Measurements from ENCODE around the gene SLC48A1. TPM values are rescaled to one million over a fixed set of nuclear protein-coding genes. Genes with fewer than 3 reads are reported as not detected.

The SLC48A1 gene
- total RNA-seq, 1 donor from 2014 or later = 9.7 TPM

DNA sequence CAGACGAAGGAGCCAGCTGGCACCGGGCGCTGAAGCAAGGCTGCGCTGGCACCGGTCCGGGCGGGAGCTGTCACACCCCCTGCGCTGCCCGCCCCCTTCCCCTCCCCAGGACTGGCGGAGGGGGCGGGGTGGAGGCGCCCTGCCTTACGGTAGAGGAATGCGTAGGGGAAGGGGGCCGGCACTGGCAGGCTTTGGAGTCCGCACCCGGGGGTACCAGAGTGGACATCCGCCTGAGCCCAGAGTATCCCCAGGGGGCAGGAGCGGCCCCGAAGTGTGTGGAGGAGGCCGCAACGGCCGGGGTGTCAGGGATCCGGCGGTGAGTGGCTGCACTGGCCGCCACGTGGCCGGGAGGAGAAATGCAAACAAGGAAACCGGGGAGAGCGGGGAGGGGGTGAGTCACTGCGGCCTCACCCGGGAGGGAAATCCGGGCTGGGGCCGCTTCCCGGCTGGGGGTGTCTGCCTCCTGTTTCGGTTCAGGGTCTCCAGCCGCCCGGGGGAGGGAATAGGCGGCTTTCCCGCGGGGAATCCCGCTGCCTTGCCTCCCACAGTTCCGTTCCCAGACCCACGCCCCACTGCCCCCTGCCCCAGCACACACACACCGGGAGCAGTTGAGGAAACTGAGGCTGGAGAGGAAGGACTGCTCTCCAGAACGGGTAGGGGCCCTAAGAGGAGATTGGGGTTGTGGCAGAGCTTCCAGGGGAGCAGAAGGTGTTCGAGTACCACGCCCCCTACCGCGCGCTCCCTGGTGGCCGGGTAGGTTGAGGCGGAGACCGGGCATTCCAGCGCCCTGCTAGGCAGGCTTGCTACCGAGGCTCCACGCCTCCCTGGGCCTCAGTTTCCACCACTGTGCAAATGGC lies 14.0 kb upstream of the SLC48A1 start, which contains the start of gene RAPGEF3:
Gene RAPGEF3, minus strand, starts transcription at position 47 of the 857 bp plus-strand sequence. CDS start 324 bp downstream, outside the sequence.
- DNase-seq = peak; percentile 88

DNA sequence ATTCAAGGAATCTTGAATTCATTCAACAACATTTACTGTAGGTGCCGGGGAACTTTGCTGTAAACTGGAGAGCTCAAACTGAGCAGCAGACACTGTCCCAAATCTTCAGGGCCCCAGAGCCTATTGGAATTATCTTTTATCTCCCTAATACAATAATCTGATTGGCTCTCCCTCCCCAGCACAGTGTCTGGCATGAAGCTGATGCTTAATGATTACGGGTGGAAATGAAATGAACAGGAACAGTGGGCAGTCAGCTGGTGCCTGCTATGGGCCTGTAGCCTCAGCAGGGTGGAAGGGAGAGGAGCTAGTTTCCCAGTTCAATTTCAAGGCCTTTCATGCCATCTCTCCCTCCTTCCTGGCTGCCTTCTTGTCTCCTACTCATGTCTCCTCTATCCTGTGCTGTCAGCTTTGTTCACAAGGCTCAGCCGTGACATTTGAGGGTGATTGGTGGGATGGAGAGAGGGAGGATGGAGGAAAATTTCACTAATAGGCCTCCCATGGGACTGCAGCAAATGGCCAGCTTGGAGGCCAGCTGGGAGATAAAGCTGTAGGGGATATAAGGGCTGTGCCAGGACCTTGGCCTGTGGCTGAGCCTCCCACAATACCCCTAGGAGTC lies 10.1 kb upstream of the SLC48A1 start:
- DNase-seq = no peak

DNA sequence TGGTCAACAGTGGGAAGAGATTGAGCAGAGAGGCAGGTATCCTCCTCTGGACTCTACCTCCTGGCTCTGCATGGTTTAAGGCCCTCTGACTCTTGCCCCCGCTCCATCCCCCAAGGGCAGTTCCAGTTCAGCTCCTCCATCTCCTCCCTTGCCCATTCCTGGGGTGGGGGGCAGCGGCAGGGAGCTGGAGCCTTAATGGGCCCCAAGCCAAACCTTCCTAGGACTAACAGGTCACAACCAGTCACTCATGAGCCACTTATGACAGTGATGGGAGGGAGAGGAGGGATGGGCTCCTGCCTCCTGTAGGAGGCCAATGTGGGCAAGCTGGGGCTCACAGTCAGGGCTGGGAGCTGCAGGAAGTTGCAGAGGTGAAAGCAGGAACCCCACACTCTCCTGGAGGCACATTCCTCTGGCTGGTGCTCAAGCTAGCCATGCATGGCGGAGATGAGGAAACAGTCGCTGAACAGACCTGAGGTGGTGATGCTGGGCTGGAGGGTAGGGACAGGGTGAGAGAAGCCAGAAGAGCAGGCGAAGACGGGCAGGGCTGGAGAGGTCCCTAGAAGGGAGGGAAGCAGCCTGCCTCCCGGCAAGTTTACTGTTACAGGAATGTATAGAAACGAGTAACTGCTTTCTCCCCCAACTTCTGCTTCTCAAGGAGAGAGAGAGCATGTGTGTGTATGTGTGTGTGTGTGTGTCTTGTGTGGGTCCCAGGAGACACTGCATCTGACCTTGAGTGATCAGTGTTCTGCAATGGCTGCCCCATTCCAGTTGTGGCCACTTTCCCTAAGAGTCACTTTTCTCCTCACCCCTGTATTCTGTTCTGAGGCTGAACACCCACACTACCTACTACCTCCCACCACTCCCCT lies 9.3 kb upstream of the SLC48A1 start:
- DNase-seq = no peak

DNA sequence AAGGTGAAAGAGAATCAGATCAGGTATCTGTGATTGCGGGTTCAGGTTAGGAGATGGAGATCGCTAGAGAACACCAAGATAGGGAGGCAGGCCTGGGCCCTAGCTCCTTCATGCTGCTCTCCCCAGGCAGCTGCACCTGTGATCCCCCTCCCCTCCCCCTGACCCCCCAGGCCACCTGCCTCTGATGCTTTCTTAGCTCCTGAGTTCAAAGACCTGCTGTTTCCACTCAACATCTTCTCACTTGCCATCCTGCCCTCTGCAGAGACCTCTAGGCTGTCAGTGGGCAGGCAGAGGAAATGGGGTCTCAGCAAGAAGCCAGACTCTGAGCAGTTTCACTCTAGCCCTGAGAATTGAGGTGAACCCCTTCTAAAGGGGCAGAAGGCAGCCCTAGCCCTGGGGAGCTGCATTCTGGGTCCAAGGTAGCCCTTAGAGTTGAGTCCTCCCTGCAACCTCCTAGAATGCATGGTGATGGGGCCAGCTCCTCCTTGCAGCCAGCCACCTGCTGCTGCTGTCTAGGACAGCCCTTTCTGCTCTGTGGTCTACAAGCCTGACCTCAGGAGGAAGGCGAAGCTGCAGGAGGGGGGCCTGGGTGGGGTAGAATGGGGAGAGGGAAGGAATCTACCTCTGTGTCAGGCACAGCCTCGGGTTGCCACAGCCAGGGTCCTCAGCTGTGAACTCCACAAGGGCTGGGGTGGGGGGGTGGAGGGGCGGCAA lies 6.4 kb upstream of the SLC48A1 start:
- DNase-seq = no peak

DNA sequence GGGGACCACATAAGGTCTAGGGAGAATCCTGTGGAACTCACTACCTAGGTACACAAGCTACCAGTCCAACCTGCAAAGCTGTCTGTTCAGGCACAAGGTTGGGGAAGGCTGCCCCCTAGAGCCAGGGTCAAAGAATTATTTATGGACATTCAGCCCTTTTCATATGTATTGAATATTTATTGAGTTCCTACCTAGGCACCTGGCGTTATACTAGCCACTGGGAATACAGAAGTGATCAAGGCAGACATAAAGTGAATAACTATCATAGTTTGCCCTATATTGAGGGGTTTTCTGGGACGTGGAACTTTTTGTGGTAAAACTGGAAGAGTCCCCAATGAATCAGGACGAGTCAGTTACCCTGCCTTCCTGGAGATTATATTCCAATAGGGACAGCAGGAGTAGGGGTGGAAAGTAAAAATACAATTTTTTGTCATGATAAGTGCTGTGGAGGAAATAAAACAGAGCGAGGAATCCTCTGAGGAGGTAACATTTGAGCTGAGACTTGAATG lies 5.8 kb upstream of the SLC48A1 start:
- peak; percentile 46 for DNase-seq

DNA sequence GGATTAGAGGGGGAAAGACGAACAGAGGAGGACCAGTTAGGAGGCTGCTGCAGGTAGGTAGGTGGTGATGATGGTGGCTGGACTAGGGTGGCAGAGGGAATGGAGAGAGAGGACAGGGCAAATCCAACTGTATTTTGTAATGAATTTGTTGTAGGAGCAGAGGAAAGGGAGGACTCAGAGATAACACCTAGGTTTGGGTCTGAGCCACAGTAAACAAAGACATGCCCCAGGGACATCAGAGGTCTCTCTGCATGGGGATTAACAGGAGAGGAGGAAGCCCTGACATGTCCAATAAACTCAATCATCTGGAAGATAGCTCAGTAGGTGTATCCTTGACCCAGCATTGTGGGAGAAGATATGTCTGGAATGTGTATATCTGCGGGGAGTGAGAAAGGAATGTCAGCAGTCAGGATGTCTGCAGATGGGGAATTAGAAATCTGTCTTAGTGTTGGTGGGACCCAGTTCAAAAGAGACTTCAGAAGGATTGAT lies 4.7 kb upstream of the SLC48A1 start:
- DNase-seq = no peak

DNA sequence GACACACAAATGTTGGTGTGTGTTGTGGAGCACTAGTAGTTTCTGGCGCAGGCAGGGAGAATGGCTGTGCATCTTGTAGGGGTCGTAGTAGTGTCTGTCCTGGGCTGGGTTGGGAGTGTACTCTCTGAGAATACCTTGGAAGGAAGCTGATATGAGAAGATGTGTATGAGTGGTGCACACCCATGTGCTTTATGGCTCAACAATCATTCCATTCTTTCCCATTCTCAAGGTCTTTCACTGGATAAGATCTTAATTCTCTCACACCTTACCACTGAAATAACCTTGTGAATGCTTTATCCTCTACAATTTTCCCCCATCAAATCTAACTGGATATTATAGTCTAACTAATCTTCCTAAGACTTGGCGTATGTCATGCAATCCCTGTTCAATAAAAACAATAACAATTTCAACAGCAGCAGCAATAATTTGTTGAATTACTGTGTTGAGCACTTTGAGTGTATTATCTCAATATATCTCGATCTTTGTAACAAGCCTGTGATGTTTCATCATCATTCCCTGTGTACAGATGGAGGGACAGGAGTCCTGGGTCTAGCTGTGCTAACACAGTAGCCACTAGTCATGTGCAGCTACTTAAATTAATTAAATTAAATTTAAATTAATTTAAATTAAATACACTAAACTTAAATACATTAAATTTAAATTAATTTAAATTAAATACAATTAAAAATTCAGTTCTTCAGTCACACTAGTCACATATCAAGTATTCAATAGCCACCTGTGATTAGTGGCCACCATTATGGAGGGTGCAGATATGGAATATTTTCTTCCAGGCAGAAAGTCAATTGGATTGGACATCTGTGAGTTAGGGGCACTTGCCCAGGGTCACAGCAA lies 3.6 kb upstream of the SLC48A1 start:
- DNase-seq = no peak

DNA sequence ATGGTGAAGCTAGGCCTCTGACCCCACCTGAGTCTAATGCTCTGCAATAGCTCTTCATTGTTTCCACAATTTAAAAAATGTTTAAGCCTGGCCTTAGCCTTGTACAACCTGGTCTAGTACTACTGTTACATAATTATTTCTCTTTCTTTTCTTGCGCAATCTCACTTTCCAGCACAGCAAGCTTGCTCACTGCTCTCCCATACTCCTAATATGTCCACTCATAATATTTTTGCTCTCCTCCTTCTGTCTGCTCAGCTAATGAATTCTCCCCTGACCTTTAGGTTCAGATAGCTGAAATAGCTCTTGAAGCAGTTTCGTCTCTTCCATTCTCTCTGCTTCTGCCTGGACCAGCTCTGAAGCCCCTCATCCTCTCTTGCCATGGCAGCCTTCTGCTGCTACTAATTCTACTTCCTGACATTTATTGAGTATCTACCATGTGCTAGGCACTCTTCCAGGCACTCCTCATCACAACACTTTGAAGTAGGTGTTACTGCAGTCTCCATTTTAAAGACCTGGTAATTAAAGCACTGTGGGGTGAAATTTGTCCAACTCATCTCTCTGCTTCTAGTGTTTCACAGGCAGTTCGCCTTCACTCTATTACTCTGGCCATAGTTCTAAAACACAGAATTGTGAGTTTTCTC lies 2.8 kb upstream of the SLC48A1 start:
- no peak for DNase-seq

DNA sequence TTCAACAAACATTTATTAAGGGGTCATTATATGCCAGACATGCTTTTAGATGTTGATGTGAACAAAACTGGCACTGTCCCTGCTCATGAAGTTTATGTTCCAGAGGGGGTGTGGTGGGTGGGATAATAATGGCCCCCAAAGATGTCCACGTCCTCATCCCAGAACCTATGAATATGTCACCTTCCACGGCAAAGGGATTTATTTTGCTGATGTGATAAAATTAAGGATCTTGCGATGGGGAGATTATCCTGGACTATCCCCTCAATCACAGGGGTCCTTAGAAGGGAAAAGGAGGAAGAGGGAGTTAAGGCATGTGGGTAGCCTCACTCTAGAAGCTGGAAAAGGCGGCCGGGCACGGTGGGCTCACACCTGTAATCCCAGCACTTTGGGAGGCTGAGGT lies 1.7 kb upstream of the SLC48A1 start:
- no peak for DNase-seq

DNA sequence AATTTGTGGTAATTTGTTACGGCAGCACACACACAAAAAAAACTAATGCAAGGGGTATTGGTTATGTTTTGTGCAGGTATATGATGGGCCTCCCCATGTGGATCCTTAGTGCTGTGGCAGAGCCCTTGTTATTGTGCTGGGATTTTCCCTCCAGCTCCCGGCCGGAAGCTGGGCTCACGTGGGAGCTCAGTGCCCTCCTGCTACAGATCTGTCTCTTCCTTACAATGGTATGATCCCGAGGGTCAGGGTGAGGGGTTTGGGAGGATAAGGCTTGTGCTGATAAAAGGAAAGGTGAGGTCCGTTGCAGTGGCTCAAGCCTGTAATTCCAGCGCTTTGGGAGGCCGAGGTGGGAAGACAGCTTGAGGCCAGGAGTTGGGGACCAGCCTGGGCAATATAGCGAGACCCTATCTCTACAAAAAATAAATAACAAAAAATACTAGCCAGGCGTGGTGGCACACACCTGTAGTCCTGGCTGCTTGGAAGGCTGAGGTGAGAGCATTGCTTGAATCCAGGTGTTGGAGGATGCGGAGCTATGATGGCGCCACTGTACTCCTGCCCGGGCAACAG lies 861 bp upstream of the SLC48A1 start:
- DNase-seq = no peak

DNA sequence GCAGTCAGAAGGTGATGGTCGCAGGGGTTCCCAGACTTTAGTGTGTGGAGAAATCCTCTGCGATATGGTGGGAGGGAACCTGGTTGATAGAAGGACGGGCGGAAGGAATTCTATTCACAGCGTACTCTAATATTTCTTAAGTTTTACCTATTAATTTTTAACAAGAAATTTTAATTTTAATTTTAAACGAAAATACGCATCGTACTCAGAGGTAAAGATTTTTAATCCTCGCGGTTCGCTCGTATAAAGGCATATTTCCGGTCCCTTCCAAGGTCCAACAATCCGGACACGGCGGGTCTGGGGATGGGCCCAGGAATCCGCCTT lies 338 bp upstream of the SLC48A1 start:
- DNase-seq = no peak

DNA sequence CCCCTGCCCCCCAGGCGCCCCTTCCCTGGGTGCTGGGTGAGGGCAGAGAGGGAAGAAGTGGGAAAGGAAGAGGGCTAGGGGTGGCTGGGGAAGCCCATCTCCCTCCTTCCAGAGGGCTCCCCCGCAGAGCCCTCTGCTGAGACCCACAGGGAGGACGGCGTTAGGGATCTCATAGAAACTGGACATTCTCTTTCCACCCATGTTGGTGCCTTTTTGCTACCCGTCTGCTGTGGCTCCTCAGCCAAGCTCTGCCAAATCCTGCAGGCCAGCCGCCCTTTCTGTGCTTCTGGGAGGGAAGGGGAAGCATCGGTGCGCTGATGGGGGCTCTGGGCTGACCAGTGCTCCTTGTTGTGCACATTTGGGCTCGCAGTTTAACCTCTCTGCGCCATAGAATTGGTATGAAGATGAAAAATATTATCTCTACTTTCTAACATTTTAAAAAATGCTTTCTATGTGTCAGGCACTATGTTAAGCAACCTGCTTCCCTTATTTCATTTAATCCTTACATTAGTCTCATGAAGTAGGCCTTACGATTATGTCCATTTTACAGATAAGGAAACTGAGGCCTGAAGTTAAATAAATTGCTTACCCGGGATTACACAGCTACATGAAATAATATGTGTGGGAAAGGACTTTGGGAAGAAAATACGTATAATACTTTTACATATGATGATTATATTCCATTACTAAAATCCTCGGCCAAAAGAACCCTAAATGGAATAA lies 981 bp downstream of the SLC48A1 start:
- DNase-seq = no peak

DNA sequence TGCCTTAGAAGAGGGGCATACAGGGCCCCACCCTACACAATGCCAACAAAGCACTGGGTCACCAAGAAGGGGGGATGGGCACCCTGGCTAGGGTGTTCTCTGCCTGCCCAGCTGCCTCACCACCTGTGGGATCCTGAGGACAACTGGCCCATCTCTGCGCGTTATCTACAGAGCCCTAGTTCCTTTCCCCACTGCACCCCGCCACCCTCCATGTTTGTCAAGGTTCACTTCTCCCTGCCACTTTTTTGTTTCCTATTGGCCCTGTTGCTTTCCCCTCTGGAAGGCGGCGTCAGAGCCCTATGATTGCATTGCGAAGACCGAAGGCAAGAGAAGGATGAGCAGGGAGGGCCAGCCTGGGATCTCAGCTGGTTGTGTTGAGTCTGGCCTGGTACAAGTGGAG lies 1.6 kb downstream of the SLC48A1 start:
- DNase-seq = no peak

DNA sequence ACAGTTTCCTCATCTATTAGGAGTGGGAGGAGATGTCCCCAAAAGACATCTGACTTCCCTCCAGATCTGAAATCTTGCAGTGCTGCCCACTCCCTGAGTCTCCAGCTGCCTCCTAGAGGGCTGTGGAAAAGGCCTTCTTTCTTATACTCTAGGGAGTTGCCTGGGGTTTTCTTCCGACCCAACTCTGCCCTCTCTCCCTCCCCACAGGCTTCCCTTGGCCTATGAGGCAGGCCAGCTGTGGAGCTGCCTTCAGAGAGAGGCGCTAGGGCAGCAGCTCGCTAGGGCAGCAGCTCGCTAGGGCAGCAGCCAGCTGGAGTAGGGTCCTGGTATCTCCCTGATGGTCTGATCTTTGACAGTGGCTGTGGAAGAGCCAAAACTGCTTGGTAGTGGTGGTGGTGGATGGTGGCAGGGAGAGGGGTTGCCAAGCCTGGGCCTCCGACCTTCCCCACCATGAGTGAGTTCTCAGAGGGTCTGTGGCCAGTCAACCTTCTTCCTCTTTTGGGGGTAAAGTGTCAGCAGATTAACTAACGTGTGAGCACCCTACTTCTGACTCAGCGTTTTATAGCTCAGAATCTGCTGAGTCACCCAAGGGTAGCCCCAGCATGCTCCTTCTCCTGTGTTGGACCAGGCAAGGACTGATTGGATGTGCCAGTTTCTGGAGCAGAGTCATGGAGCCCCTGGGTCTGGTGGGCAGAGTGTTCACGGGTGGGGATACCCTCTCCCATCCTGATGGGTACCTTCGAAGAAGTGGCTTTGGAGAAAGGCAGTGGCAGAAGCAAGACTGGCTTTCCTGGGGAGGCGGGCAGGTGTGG lies 2.3 kb downstream of the SLC48A1 start:
- DNase-seq = no peak

DNA sequence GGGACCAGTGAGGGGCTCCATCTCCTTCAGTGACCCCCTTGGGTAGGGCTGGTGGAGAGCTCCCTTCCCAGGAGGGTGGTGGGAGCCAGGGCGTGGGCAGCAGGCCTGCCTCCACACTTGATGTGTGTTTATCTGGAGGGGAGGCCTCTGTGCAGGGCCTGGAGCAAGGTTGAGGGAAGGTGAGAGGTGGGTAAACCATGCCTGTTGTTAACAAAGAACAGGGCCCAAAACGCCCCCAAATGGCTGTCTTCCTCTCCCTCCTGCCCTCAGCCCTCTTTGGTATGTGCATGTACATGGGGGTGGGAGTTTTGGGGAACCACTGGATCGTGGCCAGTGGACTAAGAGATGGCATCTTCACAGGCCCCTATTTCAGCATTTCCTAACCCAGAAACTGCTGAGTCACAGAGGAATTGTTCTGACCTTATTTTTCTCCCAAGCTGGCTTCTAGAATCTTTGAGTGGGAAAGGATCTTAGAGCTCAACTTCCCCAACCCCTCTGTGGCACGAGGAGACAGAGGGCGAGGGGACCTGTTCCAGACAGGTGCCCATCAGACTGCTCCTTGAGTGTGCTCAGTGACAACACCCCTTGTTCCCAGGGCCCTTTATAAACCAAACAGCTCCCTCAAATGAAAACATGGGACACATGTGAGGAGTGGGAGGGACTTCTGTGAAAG lies 3.6 kb downstream of the SLC48A1 start:
- no peak for DNase-seq

DNA sequence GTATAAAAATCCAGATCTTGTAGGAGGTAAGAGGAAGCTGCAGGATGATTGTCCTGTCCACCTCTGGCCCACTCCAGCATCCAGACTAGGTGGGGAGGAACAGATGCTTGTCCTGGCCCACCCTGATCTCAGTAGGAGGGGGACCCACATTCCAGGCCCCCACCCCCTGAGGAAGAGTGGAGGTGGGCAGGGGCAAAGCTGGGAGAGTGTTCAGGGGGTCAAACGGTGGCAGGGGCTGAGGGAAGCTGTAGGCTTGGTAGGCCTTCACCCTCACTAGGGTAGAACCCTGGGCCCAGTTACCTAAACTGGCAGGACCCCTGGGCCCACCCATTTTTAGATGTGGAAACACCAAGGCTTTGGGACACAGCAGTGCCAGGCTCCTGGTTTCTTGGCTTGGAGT lies 4.1 kb downstream of the SLC48A1 start:
- DNase-seq = no peak

DNA sequence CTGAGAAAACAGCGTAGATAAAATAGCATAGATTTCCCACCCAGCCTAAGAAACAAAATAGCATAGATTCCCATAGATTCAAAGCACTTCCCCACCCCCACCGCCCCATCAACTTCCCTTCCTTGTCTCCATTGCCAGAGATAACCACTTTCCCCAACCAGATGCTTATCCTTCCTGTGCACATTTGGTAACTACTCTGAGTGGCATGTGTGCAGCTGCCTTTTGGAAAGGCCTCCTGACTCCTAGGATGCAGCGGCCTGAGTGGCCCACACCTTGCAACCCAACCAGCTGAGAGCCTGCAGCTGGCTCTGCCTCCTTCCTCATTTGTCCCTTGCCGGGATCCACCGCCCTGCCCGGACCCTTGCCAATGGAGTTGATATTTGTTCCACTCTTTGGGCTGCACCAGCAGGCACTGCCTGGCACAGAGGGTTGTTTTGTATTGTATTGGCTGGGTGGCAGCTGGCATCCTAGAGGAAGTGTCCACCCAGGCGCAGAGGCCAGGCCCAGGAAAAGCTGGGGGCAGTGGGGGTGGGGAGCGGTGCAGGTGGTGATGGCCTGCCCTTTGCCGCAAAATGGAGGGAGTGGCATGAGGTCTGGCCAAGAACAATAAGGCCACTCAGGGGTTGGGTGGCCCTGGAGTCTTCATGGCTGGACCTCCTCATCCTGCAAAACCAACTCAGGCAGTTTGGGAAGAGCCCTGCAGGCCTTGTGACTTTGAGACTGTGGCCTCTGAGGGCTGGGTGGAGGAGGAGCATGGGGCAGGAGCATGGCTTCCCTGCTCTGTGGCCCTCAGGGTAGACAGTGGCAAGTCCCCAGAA lies 4.9 kb downstream of the SLC48A1 start:
- DNase-seq = no peak
